ENCODE data around the gene RBM15B.

GRCh38 chr3:51379746-51380455, 11.2 kb upstream of the RBM15B start:
- no peak for TF ChIP-seq CTCF (IDR thresholded peaks at IDR 0.05)
- no peak for TF ChIP-seq POLR2A (IDR thresholded peaks at IDR 0.05)

All from esophagus squamous epithelium (tissue), 4 donors.